HEK293 (cell line): ENCODE data around the gene MUC2.

Source experiments
- CTCF ChIA-PET: fragments of 350-600 bp; formaldehyde crosslinking; extraction: SDS; loops from one replicate; lab custom pipeline; 2021; ENCODE audit warnings: antibody characterized with exemption; lab: Yijun Ruan, JAX
- POLR2A ChIA-PET: fragments of 300-600 bp; formaldehyde crosslinking; extraction: SDS; loops from one replicate; lab custom pipeline; 2020; ENCODE audit warnings: antibody characterized with exemption, inconsistent platforms; lab: Yijun Ruan, JAX
- H3K27ac ChIP-seq: fragments of 200-500 bp; sonication (Bioruptor generic); 2 replicates; pipeline ENCODE4 v1.5.1; 2014; ENCODE audit warnings: low read depth, low read length, control low read depth, inconsistent platforms; ENCODE audit errors: extremely low read depth
- H3K36me3 ChIP-seq, 2 experiments: fragments of 200-500 bp in 1 of 2; sonication (Bioruptor generic) in 1 of 2; 1 replicate in 1 of 2; 2 replicates in 1 of 2; pipeline ENCODE4 v1.5.1; 2014 to 2017; ENCODE audit warnings: inconsistent platforms in 2 of 2, low read length in 2 of 2; ENCODE audit not compliant: control insufficient read depth in 2 of 2, insufficient read depth in 1 of 2
- H3K4me1 ChIP-seq: fragments of 200-500 bp; sonication (Bioruptor generic); 2 replicates; pipeline ENCODE4 v1.5.1; 2014; ENCODE audit warnings: mild to moderate bottlenecking, low read length, inconsistent platforms; ENCODE audit not compliant: control insufficient read depth, insufficient read depth
- H3K4me3 ChIP-seq: 2 replicates; pipeline ENCODE4 v1.5.1; 2011; ENCODE audit warnings: low read depth, mild to moderate bottlenecking, control low read depth, low read length, moderate library complexity
- H3K9me3 ChIP-seq: fragments of 200-500 bp; sonication (Bioruptor generic); 2 replicates; pipeline ENCODE4 v1.5.1; 2014; ENCODE audit warnings: low read depth, low read length, inconsistent platforms; ENCODE audit not compliant: control insufficient read depth, insufficient read depth
- HOXA7 ChIP-seq: sonication (generic); formaldehyde crosslinking; IDR thresholded peaks from 2 replicates; pipeline ENCODE4 v1.8.1; 2022; ENCODE audit warnings: missing genetic modification reagents, borderline replicate concordance
- SETDB1 ChIP-seq: IDR thresholded peaks from one replicate; pipeline ENCODE4 v1.6.1; 2017; ENCODE audit warnings: mild to moderate bottlenecking, low read length, moderate library complexity, mixed read lengths; ENCODE audit not compliant: insufficient read length
- ZBTB8A ChIP-seq: fragments of 450-650 bp; formaldehyde crosslinking; IDR thresholded peaks from 2 replicates; pipeline ENCODE4 v1.5.1; 2016; ENCODE audit warnings: missing biosample characterization, missing genetic modification characterization
- ZNF280C ChIP-seq: fragments of 450-650 bp; formaldehyde crosslinking; IDR thresholded peaks from 2 replicates; pipeline ENCODE4 v1.5.1; 2016; ENCODE audit warnings: missing biosample characterization, missing genetic modification characterization
- ZNF292 ChIP-seq: fragments of 450-650 bp; formaldehyde crosslinking; IDR thresholded peaks from 2 replicates; pipeline ENCODE4 v1.5.1; 2016; ENCODE audit warnings: low read depth, missing biosample characterization, missing genetic modification characterization, borderline replicate concordance
- ZNF341 ChIP-seq: fragments of 450-650 bp; formaldehyde crosslinking; IDR thresholded peaks from 2 replicates; pipeline ENCODE4; 2016; ENCODE audit warnings: low read depth, missing biosample characterization, missing genetic modification characterization
- ZNF530 ChIP-seq: fragments of 450-650 bp; formaldehyde crosslinking; IDR thresholded peaks from 2 replicates; pipeline ENCODE4 v1.5.1; 2016; ENCODE audit warnings: low read depth, missing biosample characterization, missing genetic modification characterization
- ZNF560 ChIP-seq: fragments of 450-650 bp; formaldehyde crosslinking; IDR thresholded peaks from 2 replicates; pipeline ENCODE4 v1.5.1; 2017; ENCODE audit warnings: missing biosample characterization, missing genetic modification characterization, borderline replicate concordance
- ZNF580 ChIP-seq: fragments of 450-650 bp; formaldehyde crosslinking; IDR thresholded peaks from 2 replicates; pipeline ENCODE4 v1.5.1; 2016; ENCODE audit warnings: missing biosample characterization, missing genetic modification characterization

Gene MUC2

GRCh38 chr11:1122664-1123002, 48.0 kb downstream of the MUC2 start:
- TF ChIP-seq ZNF580 (tag by site-specific recombination) (no peak), ZNF341 (no peak)
- H3K27ac ChIP-seq, result no peak overlapping the region
- H3K4me3 ChIP-seq, result no peak overlapping the region
- H3K36me3 ChIP-seq, result no peaks in the 10 kb centered on the region
- H3K4me1 ChIP-seq, result no peaks in the 10 kb centered on the region
- H3K9me3 ChIP-seq, result no peaks in the 10 kb centered on the region
- ChIA-PET POLR2A (no interaction called here), CTCF (no interaction called here)

- Histone ChIP-seq H3K27ac (no peak overlapping the region), H3K36me3 (no peaks in the 10 kb centered on the region), H3K4me1 (no peaks in the 10 kb centered on the region), H3K9me3 (no peaks in the 10 kb centered on the region), H3K4me3 (no peak overlapping the region)
- CTCF ChIA-PET, result no interaction called here
- POLR2A ChIA-PET, result no interaction called here
- TF ChIP-seq ZNF560 (tag by site-specific recombination) (no peak), ZBTB8A (tag by site-specific recombination) (no peak), ZNF292 (tag by site-specific recombination) (no peak), SETDB1 (no peak), HOXA7 (CRISPR knock-in tag) (no peak), ZNF280C (tag by site-specific recombination) (no peak), ZNF530 (tag by site-specific recombination) (no peak)
Observed at GRCh38 chr11:1123970-1124369, 49.3 kb downstream of the MUC2 start.
